HepG2 (cell line): Measurements from ENCODE around the gene ETV6.

Source experiments
- CSRNP1 ChIP-seq: sonication (generic); formaldehyde crosslinking; IDR thresholded peaks from 2 replicates; pipeline ENCODE4 v1.8.1; 2023; ENCODE audit warnings: mild to moderate bottlenecking, missing genetic modification reagents
- CTCF ChIP-seq: sonication (generic); formaldehyde crosslinking; IDR thresholded peaks from 2 replicates; pipeline ENCODE4 v1.5.0; 2020; ENCODE audit warnings: mild to moderate bottlenecking, missing genetic modification reagents, moderate library complexity
- DMAP1 ChIP-seq: IDR thresholded peaks from 2 replicates; pipeline ENCODE4 v1.6.1; 2016
- ELF4 ChIP-seq: sonication (generic); formaldehyde crosslinking; IDR thresholded peaks from 2 replicates; pipeline ENCODE4 v1.5.0; 2020; ENCODE audit warnings: missing genetic modification reagents, mild to moderate bottlenecking, moderate library complexity, borderline replicate concordance
- FIP1L1 ChIP-seq: fragments of 200-400 bp; formaldehyde crosslinking; IDR thresholded peaks from 2 replicates; pipeline ENCODE4 v1.6.1; 2018; ENCODE audit warnings: low read depth, mild to moderate bottlenecking, low read length, moderate library complexity, borderline replicate concordance; ENCODE audit not compliant: insufficient read depth
- HINFP ChIP-seq: sonication (generic); formaldehyde crosslinking; IDR thresholded peaks from 2 replicates; pipeline ENCODE4 v1.4.0; 2020; ENCODE audit warnings: low read depth, mild to moderate bottlenecking, missing genetic modification reagents
- KLF6 ChIP-seq: IDR thresholded peaks from 2 replicates; pipeline ENCODE4 v1.8.0; 2016; ENCODE audit warnings: missing biosample characterization, missing genetic modification reagents
- RBAK ChIP-seq: sonication (generic); formaldehyde crosslinking; IDR thresholded peaks from 2 replicates; pipeline ENCODE4 v1.5.1; 2020; ENCODE audit warnings: mild to moderate bottlenecking, missing genetic modification reagents
- RORA ChIP-seq: sonication (generic); formaldehyde crosslinking; IDR thresholded peaks from 2 replicates; pipeline ENCODE4 v1.5.0; 2020; ENCODE audit warnings: mild to moderate bottlenecking, missing genetic modification reagents, moderate library complexity
- SP1 ChIP-seq, 2 experiments: fragments of 450-650 bp in 1 of 2; sonication (generic) in 1 of 2; formaldehyde crosslinking in 1 of 2; IDR thresholded peaks; 2 replicates each; pipeline versions ENCODE4 v1.4.0 to v1.6.1; 2016 to 2020; ENCODE audit warnings: missing genetic modification reagents in 1 of 2
- TCF7L2 ChIP-seq: IDR thresholded peaks from 2 replicates; pipeline ENCODE4 v1.6.1; 2011; ENCODE audit warnings: mild to moderate bottlenecking, low read depth, low read length, moderate library complexity
- TEAD2 ChIP-seq: sonication (generic); formaldehyde crosslinking; IDR thresholded peaks from 2 replicates; pipeline ENCODE4 v1.9.0; 2021; ENCODE audit warnings: missing genetic modification reagents
- ZBTB43 ChIP-seq: sonication (generic); formaldehyde crosslinking; conservative IDR thresholded peaks from 2 replicates; pipeline ENCODE4 v1.4.0; 2020; ENCODE audit warnings: missing genetic modification reagents
- ZBTB7A ChIP-seq: sonication (generic); formaldehyde crosslinking; IDR thresholded peaks from 2 replicates; pipeline ENCODE4 v1.8.0; 2022; ENCODE audit warnings: mild to moderate bottlenecking, missing genetic modification reagents

GRCh38 chr12:11676052-11676451 lies 26.6 kb downstream of the ETV6 start:
- TF ChIP-seq ELF4 (CRISPR knock-in tag) (no peak), RORA (CRISPR knock-in tag) (no peak), SP1 (IDR thresholded peaks at IDR 0.05) (no peak), SP1 (CRISPR knock-in tag; IDR thresholded peaks at IDR 0.05) (no peak), FIP1L1 (no peak), ZBTB43 (CRISPR knock-in tag) (no peak), DMAP1 (no peak), ZBTB7A (no peak), RBAK (no peak), KLF6 (CRISPR knock-in tag) (no peak), HINFP (CRISPR knock-in tag) (no peak), CSRNP1 (CRISPR knock-in tag) (no peak), TCF7L2 (no peak), CTCF (no peak), TEAD2 (no peak)
